Inflammatory macrophage treated with lipopolysaccharide for 4 hours (primary cell): ENCODE results near the gene PROSER3.

Experiments
- DNase-seq: peaks from one replicate; pipeline ENCODE4 v3.0.0-alpha.2; 2020

The PROSER3 gene

GRCh38 chr19:35779033-35779432, 21.1 kb downstream of the PROSER3 start:
- no peak for DNase-seq

GRCh38 chr19:35780058-35780457, 22.1 kb downstream of the PROSER3 start:
- DNase-seq = no peak

- no peak for DNase-seq
Measured at GRCh38 chr19:35780717-35781116, 22.7 kb downstream of the PROSER3 start.

GRCh38 chr19:35781650-35782049, 23.7 kb downstream of the PROSER3 start:
- DNase-seq = no peak

GRCh38 chr19:35782589-35782988, 24.6 kb downstream of the PROSER3 start:
- no peak for DNase-seq

GRCh38 chr19:35783469-35784434, 25.8 kb downstream of the PROSER3 start:
- DNase-seq = no peak

- no peak for DNase-seq
Measured at GRCh38 chr19:35784503-35785338, 26.7 kb downstream of the PROSER3 start.

GRCh38 chr19:35785339-35785627, 27.3 kb downstream of the PROSER3 start:
- DNase-seq = no peak

GRCh38 chr19:35786299-35787160, 28.6 kb downstream of the PROSER3 start:
- DNase-seq = no peak

GRCh38 chr19:35787227-35787799, 29.3 kb downstream of the PROSER3 start:
- DNase-seq = no peak

GRCh38 chr19:35788205-35788960, 30.4 kb downstream of the PROSER3 start:
- no peak for DNase-seq

GRCh38 chr19:35789195-35789977, 31.4 kb downstream of the PROSER3 start:
- no peak for DNase-seq

GRCh38 chr19:35789978-35790944, 32.3 kb downstream of the PROSER3 start:
- no peak for DNase-seq

GRCh38 chr19:35790981-35791813, 33.2 kb downstream of the PROSER3 start:
- no peak for DNase-seq

- DNase-seq = no peak
Measured at GRCh38 chr19:35791814-35792279, 33.9 kb downstream of the PROSER3 start.

- DNase-seq = no peak
Measured at GRCh38 chr19:35792312-35792711, 34.3 kb downstream of the PROSER3 start.

- DNase-seq = no peak
Measured at GRCh38 chr19:35792888-35793287, 34.9 kb downstream of the PROSER3 start.

GRCh38 chr19:35793381-35794165, 35.6 kb downstream of the PROSER3 start:
- no peak for DNase-seq
